GM12891 (cell line): ENCODE results near the gene ABCC1.

Experiments
- PAX5 ChIP-seq: IDR thresholded peaks from 2 replicates; pipeline ENCODE4 v1.6.1; 2011; ENCODE audit warnings: low read length, moderate library complexity, mild to moderate bottlenecking; ENCODE audit not compliant: insufficient read depth, severe bottlenecking
- POLR2A ChIP-seq: IDR thresholded peaks from 2 replicates; pipeline ENCODE4 v1.6.1; 2011; ENCODE audit warnings: low read depth, low read length, control low read depth
- POLR2AphosphoS5 ChIP-seq: IDR thresholded peaks from 2 replicates; pipeline ENCODE4 v1.6.1; 2011; ENCODE audit warnings: low read depth, low read length, control low read depth
- POU2F2 ChIP-seq: IDR thresholded peaks from 2 replicates; pipeline ENCODE4 v1.6.1; 2011; ENCODE audit warnings: low read depth, mild to moderate bottlenecking, control low read depth, low read length, moderate library complexity
- SPI1 ChIP-seq: IDR thresholded peaks from 2 replicates; pipeline ENCODE4 v1.6.1; 2011; ENCODE audit warnings: low read depth, low read length, control low read depth
- TAF1 ChIP-seq: IDR thresholded peaks from 2 replicates; pipeline ENCODE4 v1.6.1; 2011; ENCODE audit warnings: low read depth, low read length, control low read depth

DNA sequence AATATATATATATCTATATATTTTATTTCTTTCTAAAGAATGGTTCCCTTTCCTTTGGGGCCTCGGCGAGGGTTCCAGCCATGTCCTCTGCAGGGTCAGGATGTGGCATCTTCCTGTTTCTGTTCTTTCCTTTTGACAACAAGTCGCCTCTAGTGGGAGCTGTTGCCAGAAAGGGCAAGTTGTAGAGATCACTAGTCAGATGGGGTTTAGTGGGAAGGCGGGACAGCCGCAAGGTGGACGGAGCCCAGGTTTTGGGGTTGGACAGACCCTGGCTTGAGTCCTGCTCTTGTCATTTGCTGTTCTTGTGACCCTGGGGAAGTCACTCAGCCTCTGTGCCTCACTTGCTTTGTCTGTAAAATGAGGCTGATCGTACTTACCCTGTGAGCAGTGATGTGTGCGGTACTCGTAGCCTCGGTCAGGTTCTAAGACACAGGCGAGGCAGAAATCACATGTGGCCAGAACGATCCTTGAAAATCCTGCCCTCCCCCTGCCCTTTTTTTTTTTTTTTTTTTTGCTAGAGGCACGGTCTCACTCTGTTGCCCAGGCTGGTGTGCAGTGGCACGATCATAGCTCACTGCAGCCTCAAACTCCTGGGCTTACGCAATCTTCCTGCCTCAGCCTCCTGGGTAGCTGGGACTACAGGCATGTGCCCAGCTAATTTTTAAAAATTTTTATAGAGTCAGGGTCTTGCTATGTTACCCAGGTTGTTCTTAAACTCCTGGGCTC lies 193.8 kb downstream of the ABCC1 start:
- TF ChIP-seq POLR2AphosphoS5 (no peak), POLR2A (no peak), TAF1 (no peak), PAX5 (no peak), SPI1 (no peak), POU2F2 (no peak)
